ENCODE measurements around the gene CCDC85B. TPM values are rescaled to one million over a fixed set of nuclear protein-coding genes. Genes with fewer than 3 reads are reported as not detected.

CCDC85B gene
- total and polyA plus RNA-seq, 2 of the 13 experiments (the other 11 are each of a cell fraction or from before 2014, with no cell fraction given): 8.2 to 19.5 TPM

DNA sequence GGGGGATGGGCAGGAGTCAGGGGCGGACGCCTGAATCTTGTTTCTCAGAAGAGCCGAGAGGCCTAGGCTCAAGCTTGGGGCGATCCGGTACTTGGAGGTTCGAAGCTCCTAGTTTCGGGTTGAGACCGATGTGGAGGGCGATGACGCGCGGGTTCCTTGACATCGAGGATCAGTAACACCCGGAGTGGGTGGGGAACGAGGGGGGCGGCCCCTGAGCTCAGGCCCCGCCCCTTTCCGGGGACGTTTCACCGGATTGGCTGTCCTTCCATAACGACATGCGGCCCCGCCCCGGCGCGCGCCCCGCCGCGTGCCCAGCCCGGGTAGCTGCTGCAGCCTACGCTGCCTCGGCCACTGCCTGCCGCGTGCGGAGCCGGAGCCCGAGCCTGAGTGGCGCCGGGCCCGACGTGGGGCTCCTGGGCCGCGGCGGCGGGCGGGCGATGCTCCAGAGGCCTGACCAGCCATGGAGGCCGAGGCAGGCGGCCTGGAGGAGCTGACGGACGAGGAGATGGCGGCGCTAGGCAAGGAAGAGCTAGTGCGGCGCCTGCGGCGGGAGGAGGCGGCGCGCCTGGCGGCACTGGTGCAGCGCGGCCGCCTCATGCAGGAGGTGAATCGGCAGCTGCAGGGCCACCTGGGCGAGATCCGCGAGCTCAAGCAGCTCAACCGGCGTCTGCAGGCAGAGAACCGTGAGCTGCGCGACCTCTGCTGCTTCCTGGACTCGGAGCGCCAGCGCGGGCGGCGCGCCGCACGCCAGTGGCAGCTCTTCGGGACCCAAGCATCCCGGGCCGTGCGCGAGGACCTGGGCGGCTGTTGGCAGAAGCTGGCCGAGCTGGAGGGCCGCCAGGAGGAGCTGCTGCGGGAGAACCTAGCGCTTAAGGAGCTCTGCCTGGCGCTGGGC, at the start of gene CCDC85B (continued):
- no peak for TF ChIP-seq HNF4G (IDR thresholded peaks at IDR 0.05; ENCODE audit: borderline replicate concordance, low read depth, low read length)
- 0 out of 2 replicates have a peak, but pooled peaks have one; percentile 10 for TF ChIP-seq HNF4G (CRISPR knock-in tag; IDR thresholded peaks at IDR 0.05; ENCODE audit: borderline replicate concordance, low read depth)
- TF ChIP-seq IRX3 (CRISPR knock-in tag; IDR thresholded peaks at IDR 0.05; ENCODE audit: borderline replicate concordance, low read depth): peak; percentile 90; the same call in 1 of the 2 replicates
- no peak for TF ChIP-seq ZKSCAN5 (CRISPR knock-in tag; IDR thresholded peaks at IDR 0.05)
- TF ChIP-seq, protein P1, sequence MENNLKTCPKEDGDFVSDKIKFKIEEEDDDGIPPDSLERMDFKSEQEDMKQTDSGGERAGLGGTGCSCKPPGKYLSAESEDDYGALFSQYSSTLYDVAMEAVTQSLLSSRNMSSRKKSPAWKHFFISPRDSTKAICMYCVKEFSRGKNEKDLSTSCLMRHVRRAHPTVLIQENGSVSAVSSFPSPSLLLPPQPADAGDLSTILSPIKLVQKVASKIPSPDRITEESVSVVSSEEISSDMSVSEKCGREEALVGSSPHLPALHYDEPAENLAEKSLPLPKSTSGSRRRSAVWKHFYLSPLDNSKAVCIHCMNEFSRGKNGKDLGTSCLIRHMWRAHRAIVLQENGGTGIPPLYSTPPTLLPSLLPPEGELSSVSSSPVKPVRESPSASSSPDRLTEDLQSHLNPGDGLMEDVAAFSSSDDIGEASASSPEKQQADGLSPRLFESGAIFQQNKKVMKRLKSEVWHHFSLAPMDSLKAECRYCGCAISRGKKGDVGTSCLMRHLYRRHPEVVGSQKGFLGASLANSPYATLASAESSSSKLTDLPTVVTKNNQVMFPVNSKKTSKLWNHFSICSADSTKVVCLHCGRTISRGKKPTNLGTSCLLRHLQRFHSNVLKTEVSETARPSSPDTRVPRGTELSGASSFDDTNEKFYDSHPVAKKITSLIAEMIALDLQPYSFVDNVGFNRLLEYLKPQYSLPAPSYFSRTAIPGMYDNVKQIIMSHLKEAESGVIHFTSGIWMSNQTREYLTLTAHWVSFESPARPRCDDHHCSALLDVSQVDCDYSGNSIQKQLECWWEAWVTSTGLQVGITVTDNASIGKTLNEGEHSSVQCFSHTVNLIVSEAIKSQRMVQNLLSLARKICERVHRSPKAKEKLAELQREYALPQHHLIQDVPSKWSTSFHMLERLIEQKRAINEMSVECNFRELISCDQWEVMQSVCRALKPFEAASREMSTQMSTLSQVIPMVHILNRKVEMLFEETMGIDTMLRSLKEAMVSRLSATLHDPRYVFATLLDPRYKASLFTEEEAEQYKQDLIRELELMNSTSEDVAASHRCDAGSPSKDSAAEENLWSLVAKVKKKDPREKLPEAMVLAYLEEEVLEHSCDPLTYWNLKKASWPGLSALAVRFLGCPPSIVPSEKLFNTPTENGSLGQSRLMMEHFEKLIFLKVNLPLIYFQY (CRISPR knock-in tag; IDR thresholded peaks at IDR 0.05; ENCODE audit: borderline replicate concordance): no peak
- no peak for TF ChIP-seq STAG1 (CRISPR knock-in tag; IDR thresholded peaks at IDR 0.05)
- TF ChIP-seq ZNF557 (CRISPR knock-in tag; IDR thresholded peaks at IDR 0.05): peak; percentile 91; the same call in 1 of the 2 replicates
- TF ChIP-seq, protein P2, sequence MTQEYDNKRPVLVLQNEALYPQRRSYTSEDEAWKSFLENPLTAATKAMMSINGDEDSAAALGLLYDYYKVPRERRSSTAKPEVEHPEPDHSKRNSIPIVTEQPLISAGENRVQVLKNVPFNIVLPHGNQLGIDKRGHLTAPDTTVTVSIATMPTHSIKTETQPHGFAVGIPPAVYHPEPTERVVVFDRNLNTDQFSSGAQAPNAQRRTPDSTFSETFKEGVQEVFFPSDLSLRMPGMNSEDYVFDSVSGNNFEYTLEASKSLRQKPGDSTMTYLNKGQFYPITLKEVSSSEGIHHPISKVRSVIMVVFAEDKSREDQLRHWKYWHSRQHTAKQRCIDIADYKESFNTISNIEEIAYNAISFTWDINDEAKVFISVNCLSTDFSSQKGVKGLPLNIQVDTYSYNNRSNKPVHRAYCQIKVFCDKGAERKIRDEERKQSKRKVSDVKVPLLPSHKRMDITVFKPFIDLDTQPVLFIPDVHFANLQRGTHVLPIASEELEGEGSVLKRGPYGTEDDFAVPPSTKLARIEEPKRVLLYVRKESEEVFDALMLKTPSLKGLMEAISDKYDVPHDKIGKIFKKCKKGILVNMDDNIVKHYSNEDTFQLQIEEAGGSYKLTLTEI (CRISPR knock-in tag; conservative IDR thresholded peaks at IDR 0.05): no peak
- peak; percentile 67; the same call in 1 of the 2 replicates for TF ChIP-seq ZNF263 (CRISPR knock-in tag; IDR thresholded peaks at IDR 0.05)
- TF ChIP-seq, protein P3, sequence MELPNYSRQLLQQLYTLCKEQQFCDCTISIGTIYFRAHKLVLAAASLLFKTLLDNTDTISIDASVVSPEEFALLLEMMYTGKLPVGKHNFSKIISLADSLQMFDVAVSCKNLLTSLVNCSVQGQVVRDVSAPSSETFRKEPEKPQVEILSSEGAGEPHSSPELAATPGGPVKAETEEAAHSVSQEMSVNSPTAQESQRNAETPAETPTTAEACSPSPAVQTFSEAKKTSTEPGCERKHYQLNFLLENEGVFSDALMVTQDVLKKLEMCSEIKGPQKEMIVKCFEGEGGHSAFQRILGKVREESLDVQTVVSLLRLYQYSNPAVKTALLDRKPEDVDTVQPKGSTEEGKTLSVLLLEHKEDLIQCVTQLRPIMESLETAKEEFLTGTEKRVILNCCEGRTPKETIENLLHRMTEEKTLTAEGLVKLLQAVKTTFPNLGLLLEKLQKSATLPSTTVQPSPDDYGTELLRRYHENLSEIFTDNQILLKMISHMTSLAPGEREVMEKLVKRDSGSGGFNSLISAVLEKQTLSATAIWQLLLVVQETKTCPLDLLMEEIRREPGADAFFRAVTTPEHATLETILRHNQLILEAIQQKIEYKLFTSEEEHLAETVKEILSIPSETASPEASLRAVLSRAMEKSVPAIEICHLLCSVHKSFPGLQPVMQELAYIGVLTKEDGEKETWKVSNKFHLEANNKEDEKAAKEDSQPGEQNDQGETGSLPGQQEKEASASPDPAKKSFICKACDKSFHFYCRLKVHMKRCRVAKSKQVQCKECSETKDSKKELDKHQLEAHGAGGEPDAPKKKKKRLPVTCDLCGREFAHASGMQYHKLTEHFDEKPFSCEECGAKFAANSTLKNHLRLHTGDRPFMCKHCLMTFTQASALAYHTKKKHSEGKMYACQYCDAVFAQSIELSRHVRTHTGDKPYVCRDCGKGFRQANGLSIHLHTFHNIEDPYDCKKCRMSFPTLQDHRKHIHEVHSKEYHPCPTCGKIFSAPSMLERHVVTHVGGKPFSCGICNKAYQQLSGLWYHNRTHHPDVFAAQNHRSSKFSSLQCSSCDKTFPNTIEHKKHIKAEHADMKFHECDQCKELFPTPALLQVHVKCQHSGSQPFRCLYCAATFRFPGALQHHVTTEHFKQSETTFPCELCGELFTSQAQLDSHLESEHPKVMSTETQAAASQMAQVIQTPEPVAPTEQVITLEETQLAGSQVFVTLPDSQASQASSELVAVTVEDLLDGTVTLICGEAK (IDR thresholded peaks at IDR 0.05): no peak
- TF ChIP-seq, protein P3 (CRISPR knock-in tag; IDR thresholded peaks at IDR 0.05): no peak
- peak; percentile 67 for TF ChIP-seq PHF8 (CRISPR knock-in tag; IDR thresholded peaks at IDR 0.05)

Measured in HepG2 (cell line).